HepG2 (cell line): Measurements from ENCODE around the gene ANO10. TPM values are rescaled to one million over a fixed set of nuclear protein-coding genes. Genes with fewer than 3 reads are reported as not detected.

Experiments
- ATAC-seq: fragments of 200-7000 bp; cut with Tn5 transposase; 3 replicates; pipeline ENCODE4 v1.9.1; 2020; ENCODE audit warnings: mild to moderate bottlenecking, moderate library complexity
- BruUV-seq: library from RNA; stranded (reverse); fragments of 400-500 nt; replicated peaks from 2 replicates; lab custom pipeline; 2021; lab: Mats Ljungman, UMichigan
- CTCF ChIA-PET: fragments of 300-600 bp; formaldehyde crosslinking; extraction: SDS; loops from one replicate; lab custom pipeline; 2021; ENCODE audit warnings: low total read pairs, inconsistent platforms, low intra/inter-chr PET ratio; lab: Yijun Ruan, JAX
- POLR2A ChIA-PET: fragments of 350-600 bp; sonication (Branson Sonifier 250); formaldehyde crosslinking; loops from one replicate; lab custom pipeline; 2020; ENCODE audit warnings: antibody characterized with exemption, inconsistent platforms; lab: Yijun Ruan, JAX
- DNase-seq: peaks from one replicate; pipeline ENCODE4 v3.0.0-alpha.2; 2015; ENCODE audit warnings: low spot score
- FAIRE-seq: peaks from 3 replicates; lab custom pipeline; 2011; peaks lifted over from hg19 to GRCh38; lab: Jason Lieb, UNC
- H2AFZ ChIP-seq: one replicate; pipeline ENCODE4 v1.6.1; 2011; ENCODE audit warnings: low read length, inconsistent platforms
- H3K27ac ChIP-seq: fragments of 300-600 bp; 3 replicates; pipeline ENCODE4 v1.8.0; 2011; ENCODE audit warnings: mixed run types, mild to moderate bottlenecking, mixed read lengths, low read length, inconsistent platforms; ENCODE audit not compliant: insufficient read depth; ENCODE audit errors: extremely low read length
- H3K27me3 ChIP-seq, 2 experiments: fragments of 200-600 bp in 1 of 2; 2 replicates in 1 of 2; 3 replicates in 1 of 2; pipeline versions ENCODE4 v1.6.0 to v1.8.0; 2011; ENCODE audit warnings: low read length in 2 of 2, mild to moderate bottlenecking in 2 of 2, moderate library complexity in 2 of 2, inconsistent platforms in 1 of 2; ENCODE audit not compliant: insufficient read depth in 2 of 2, control insufficient read depth in 1 of 2
- H3K36me3 ChIP-seq, 2 experiments: fragments of 200-600 bp in 1 of 2; replicated peaks in 1 of 2; 2 replicates in 1 of 2; 3 replicates in 1 of 2; pipeline versions ENCODE4 v1.5.1 to v1.8.0; 2011; ENCODE audit warnings: low read length in 2 of 2, inconsistent platforms in 1 of 2; ENCODE audit not compliant: insufficient read depth in 2 of 2, control insufficient read depth in 1 of 2
- H3K4me1 ChIP-seq: 2 replicates; pipeline ENCODE4 v1.5.1; 2012; ENCODE audit warnings: low read length, inconsistent platforms; ENCODE audit not compliant: insufficient read depth
- H3K4me2 ChIP-seq: 2 replicates; pipeline ENCODE4 v1.6.0; 2011; ENCODE audit warnings: low read depth, low read length, inconsistent platforms
- H3K4me3 ChIP-seq, 3 experiments: fragments of 200-600 bp in 1 of 3; sonication (generic), shearing (Covaris generic) in 1 of 3; replicated peaks in 1 of 3; 2 replicates each; pipeline ENCODE4 v1.5.1; 2011 to 2016; ENCODE audit warnings: low read length in 3 of 3, inconsistent platforms in 2 of 3, low read depth in 2 of 3, mild to moderate bottlenecking in 2 of 3, control low read depth in 1 of 3, mixed read lengths in 1 of 3; ENCODE audit not compliant: insufficient read depth in 1 of 3
- H3K79me2 ChIP-seq: one replicate; pipeline ENCODE4 v1.6.1; 2011; ENCODE audit warnings: low read length, inconsistent platforms; ENCODE audit not compliant: insufficient read depth
- H3K9ac ChIP-seq: 2 replicates; pipeline ENCODE4 v1.6.0; 2011; ENCODE audit warnings: mild to moderate bottlenecking, low read depth, low read length, inconsistent platforms; ENCODE audit not compliant: insufficient read depth
- H3K9me3 ChIP-seq: 2 replicates; pipeline ENCODE4 v1.5.1; 2012; ENCODE audit warnings: mild to moderate bottlenecking, low read length
- H4K20me1 ChIP-seq: 2 replicates; pipeline ENCODE4 v1.6.0; 2011; ENCODE audit warnings: inconsistent platforms, mild to moderate bottlenecking, low read length, moderate library complexity; ENCODE audit not compliant: insufficient read depth
- DRAP1 ChIP-seq: IDR thresholded peaks from 2 replicates; pipeline ENCODE4 v1.6.1; 2016; ENCODE audit warnings: missing genetic modification reagents, missing compliant biosample characterization
- PLSCR1 ChIP-seq: sonication (generic); formaldehyde crosslinking; IDR thresholded peaks from 2 replicates; pipeline ENCODE4 v1.5.0; 2020; ENCODE audit warnings: missing genetic modification reagents, mild to moderate bottlenecking, borderline replicate concordance
- U2AF1 ChIP-seq: fragments of 200-400 bp; formaldehyde crosslinking; optimal IDR thresholded peaks from 2 replicates; pipeline ENCODE3; 2017; ENCODE audit warnings: mild to moderate bottlenecking, low read depth, low read length
- ZNF557 ChIP-seq: sonication (generic); formaldehyde crosslinking; IDR thresholded peaks from 2 replicates; pipeline ENCODE4 v1.4.0; 2020; ENCODE audit warnings: missing genetic modification reagents
- ZNF589 ChIP-seq: sonication (generic); formaldehyde crosslinking; conservative IDR thresholded peaks from 2 replicates; pipeline ENCODE4 v1.8.0; 2022; ENCODE audit warnings: mild to moderate bottlenecking, moderate library complexity, missing genetic modification reagents
- ZNF607 ChIP-seq: sonication (generic); formaldehyde crosslinking; IDR thresholded peaks from 2 replicates; pipeline ENCODE4 v1.5.1; 2020; ENCODE audit warnings: missing genetic modification reagents, mild to moderate bottlenecking, borderline replicate concordance
- WGBS: methylation state at CpG from one replicate; pipeline ENCODE4 v1.1.6; 2017; ENCODE audit warnings: low lambda C conversion rate; 5-methylcytosine and 5-hydroxymethylcytosine counted together
- in situ Hi-C: cut with HindIII; loops from 2 replicates; pipeline ENCODE4 v1.10.0; 2017; ENCODE audit warnings: low pct_unique_long_range_greater_than_20kb; ENCODE audit not compliant: extremely low pct_ligation_motif_present
- intact Hi-C: fragments of 100-400 bp; cut with micrococcal nuclease; formaldehyde crosslinking; loops from one replicate; pipeline ENCODE4 v1.10.0; 2022; ENCODE audit not compliant: unreplicated experiment
- polyA plus RNA-seq, 8 experiments: library from polyadenylated mRNA; depleted of rRNA in 3 of 8; stranded (reverse) in 7 of 8; unstranded in 1 of 8; fragments of >200 nt; fragmentation: Illumina TruSeq in 4 of 8; extraction: Trizol in 4 of 8; gene quantifications; 2 replicates each; pipeline versions ENCODE4 v1.2.1 to v1.2.3, GENCODE V29; 2011 to 2016; ENCODE audit warnings: low read depth in 4 of 8, missing spikeins in 1 of 8, mixed read lengths in 1 of 8; ENCODE audit not compliant: insufficient read depth in 1 of 8
- total RNA-seq, 5 experiments: library from RNA; depleted of rRNA; stranded (reverse); fragments of >200 nt; fragmentation: Illumina TruSeq; extraction: Trizol; gene quantifications; 2 replicates each; pipeline ENCODE4 v1.2.3, GENCODE V29; 2016; ENCODE audit warnings: low read depth in 1 of 5

ANO10 gene
- total and polyA plus RNA-seq, 2 of the 13 experiments (the other 11 are each of a cell fraction or from before 2014, with no cell fraction given), result 10.4 to 13.1 TPM

GRCh38 chr3:43442872-43443395, 178.9 kb downstream of the ANO10 start:
- no peak overlapping the region for H2AFZ ChIP-seq
- ChIA-PET CTCF (no interaction called here), POLR2A (no interaction called here)
- in situ Hi-C loops (no loop called here), intact Hi-C loops (no loop called here)
- FAIRE-seq, result no peak
- no peak for ATAC-seq
- H3K27ac ChIP-seq, result no peak overlapping the region
- H3K4me2 ChIP-seq, result no peak overlapping the region
- H3K9me3 ChIP-seq, result no peaks in the 10 kb centered on the region
- no peaks in the 10 kb centered on the region for H3K4me1 ChIP-seq
- DNase-seq, result no peak
- no TSS peak for BruUV-seq
- H3K36me3 ChIP-seq, result no peaks in the 10 kb centered on the region
- no peaks in the 10 kb centered on the region for H3K27me3 ChIP-seq
- H3K4me3 ChIP-seq, result no peak overlapping the region
- 92% methylated on average over 2 of the region's 2 CpGs for WGBS
- H4K20me1 ChIP-seq, result no peaks in the 10 kb centered on the region
- TF ChIP-seq ZNF557 (CRISPR knock-in tag), result no peak
- H3K9ac ChIP-seq, result no peak overlapping the region
- no peaks in the 10 kb centered on the region for H3K79me2 ChIP-seq

DNA sequence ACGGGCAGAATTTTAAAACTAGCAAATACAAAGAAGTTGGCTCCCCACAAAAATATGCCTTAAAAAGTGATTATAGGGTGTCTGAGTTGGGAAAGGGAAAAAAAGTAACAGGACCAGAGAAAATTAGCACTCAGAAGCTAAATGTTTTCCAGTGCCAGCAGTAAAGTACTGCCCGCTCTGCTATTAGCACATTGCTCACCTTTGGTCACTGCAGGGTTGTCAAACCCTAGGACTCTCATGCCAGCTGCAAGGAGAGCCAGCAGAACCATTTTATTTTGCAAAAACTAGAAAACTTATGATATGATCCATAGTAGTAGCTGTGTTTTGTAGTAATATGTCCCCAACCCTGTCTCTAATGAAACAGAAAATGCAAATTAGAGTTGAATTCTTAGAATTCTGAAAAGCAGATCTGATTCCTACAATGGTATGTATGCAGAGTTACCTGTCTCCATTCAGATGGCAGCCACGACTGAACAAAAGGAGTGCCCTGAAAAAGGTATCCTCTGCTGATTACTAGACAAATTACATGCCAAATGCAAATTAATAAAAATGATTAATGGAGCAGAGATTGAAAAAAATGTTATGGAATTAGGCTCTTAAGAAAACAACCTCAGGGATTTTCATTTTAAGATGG, 185.2 kb downstream of the ANO10 start:
- no TSS peak for BruUV-seq
- DNase-seq (no peak), ATAC-seq (no peak), FAIRE-seq (no peak)
- H3K27me3 ChIP-seq, result no peaks in the 10 kb centered on the region
- no peaks in the 10 kb centered on the region for H3K4me1 ChIP-seq
- 87% methylated on average over 3 of the region's 3 CpGs for WGBS
- in situ Hi-C loops, result no loop called here
- CTCF ChIA-PET, result no interaction called here
- H3K4me3 ChIP-seq, result no peak overlapping the region
- H2AFZ ChIP-seq, result no peak overlapping the region
- no peaks in the 10 kb centered on the region for H3K79me2 ChIP-seq
- H4K20me1 ChIP-seq, result no peaks in the 10 kb centered on the region
- intact Hi-C loops, result no loop called here
- POLR2A ChIA-PET, result no interaction called here
- H3K4me2 ChIP-seq, result no peak overlapping the region
- no peaks in the 10 kb centered on the region for H3K36me3 ChIP-seq
- H3K27ac ChIP-seq, result no peak overlapping the region
- no peaks in the 10 kb centered on the region for H3K9me3 ChIP-seq
- no peak overlapping the region for H3K9ac ChIP-seq
- no peak for TF ChIP-seq ZNF589 (CRISPR knock-in tag)
- TF ChIP-seq DRAP1 (CRISPR knock-in tag), result no peak
- TF ChIP-seq ZNF607, result no peak
- no peak for TF ChIP-seq PLSCR1 (CRISPR knock-in tag)
- TF ChIP-seq U2AF1, result no peak
